ENCODE data around the gene RIMS1.
"Not testable (repeated sequence)": the region's sequence is repeated elsewhere in the genome, so short reads cannot be mapped to it uniquely, and the experiment has no call there.

Gene RIMS1

DNA sequence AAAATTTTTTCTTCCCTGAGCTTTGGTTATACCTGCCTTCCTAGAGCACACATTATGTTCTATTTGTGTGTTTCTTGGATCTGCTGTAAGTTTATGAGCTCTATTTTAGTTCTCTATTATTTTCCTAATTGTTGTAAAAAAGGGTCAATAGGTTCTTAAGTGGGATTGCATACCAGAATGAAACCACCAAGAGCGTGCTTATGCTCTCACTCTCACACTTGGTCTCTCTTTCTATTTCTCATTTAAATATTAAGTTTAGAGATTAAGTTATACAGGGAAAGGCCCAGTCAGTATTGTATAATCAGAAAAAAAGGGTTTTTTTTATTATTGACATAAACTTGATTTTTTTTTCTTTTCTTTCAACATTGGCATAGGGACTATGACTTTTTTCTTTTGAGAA lies 96.8 kb downstream of the RIMS1 start:
- DNase-seq (ENCODE audit: low read depth): no peak

DNA sequence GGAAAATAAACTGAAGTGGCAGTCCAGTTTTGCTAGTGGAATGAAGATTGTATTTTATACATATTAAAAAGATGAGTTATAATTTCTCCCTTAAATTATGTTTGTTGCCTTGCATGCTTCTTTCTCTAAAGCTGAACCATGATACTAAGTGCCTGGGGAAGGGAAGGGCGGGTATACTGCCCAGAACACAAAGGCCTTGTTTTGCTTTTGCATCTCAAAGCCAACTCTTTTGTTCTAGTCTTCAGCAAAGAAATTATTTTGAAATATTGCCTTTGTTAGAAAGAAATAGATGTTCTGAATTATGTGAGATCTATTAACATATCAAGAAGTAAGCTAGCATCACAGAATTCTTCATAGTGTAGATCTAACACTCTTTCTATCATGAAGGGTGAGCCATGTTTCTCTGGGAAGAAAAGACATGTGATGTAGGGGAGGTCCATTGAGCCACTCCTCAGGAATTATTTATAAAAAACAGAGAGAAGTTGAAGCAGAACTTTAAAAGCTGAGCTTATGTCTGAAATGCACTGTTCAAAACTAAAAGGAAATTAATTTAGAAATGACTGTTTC lies 108.4 kb downstream of the RIMS1 start:
- DNase-seq (ENCODE audit: low read depth): no peak

DNA sequence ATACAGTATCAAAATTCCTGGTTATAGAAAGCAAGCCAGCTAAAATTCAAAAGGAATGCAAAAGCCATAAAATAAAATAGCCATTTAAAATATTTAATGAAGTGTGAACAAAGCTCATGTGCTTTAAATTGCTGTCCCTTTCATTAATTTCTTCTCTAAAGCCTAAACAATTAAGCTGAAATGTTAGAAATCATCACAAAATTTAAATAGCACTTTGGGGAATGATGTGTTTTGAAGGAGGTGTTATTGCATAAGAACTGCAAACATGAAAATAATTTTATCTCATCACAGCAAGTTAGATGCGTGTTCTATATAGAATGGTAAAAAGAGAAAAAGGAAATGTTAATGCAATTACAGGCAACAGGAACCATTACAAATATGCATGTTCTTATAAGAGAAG lies 111.0 kb downstream of the RIMS1 start:
- no peak for DNase-seq (ENCODE audit: low read depth)

DNA sequence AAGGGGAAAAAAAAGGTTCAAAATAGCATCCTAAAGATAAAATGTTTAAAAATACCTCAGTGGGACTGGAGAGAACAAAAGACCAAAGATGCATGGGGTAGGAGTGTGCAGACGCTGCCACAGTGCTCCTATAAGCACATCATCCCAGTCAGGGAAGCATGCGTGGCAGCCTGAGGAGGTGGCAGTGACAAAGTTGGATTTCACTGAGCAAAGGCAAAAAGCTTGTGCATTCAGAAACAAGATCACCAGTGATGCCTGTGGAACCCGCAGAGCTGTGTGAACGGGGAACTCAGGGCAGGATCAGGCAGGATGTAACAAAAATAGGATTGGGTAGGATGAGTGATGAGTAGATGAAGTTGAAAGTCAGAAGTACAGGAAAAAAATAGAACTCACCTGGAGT lies 116.1 kb downstream of the RIMS1 start:
- DNase-seq (ENCODE audit: low read depth): no peak

DNA sequence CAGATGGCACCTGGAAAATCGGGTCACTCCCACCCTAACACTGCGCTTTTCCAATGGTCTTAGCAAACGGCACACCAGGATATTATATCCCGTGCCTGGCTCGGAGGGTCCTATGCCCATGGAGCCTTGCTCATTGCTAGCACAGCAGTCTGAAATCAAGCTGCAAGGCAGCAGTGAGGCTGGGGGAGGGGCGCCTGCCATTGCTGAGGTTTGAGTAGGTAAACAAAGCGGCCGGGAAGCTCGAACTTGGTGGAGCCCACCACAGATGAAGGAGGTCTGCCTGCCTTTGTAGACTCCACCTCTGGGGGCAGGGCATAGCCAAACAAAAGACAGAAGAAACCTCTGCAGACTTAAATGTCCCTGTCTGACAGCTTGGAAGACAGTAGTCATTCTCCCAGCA lies 120.2 kb downstream of the RIMS1 start:
- not testable (repeated sequence) for DNase-seq (ENCODE audit: low read depth)

DNA sequence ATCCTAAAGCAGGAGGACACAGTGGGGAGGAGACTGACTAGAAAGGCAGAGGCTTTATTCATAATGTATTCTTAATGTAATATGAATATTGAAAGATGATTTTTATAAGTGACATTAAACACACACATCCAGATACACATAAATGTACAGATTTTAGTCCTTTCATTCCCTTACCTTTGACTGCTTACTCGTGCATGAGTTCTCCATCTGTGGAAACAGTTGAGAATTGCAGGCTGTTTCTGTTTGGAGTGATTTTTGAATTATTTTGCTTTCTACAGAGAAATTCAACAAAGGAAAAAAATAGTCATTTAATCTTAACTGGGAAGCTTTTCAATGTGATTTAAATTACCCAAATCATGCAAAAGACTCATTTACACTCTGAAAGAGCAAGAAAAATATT lies 136.5 kb downstream of the RIMS1 start:
- no peak for DNase-seq (ENCODE audit: low read depth)

DNA sequence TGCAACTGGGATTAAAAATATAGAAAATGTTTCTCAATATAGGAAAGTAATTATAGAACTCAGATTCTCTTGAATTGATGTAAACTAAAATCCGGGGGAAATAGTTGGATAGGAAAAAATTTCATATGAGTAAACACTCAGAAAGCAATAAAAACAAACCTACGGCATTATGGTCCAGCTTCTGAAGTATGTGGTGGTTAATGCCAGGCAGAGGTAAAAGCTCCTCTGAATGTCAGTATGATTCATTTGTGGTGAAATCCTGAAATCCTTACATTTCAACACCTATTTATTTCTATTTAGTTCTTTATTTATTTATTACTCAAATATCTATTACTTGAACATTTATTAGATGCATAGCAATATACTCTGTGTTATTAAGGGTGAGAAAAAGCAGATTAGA lies 145.1 kb downstream of the RIMS1 start:
- DNase-seq (ENCODE audit: low read depth): no peak

DNA sequence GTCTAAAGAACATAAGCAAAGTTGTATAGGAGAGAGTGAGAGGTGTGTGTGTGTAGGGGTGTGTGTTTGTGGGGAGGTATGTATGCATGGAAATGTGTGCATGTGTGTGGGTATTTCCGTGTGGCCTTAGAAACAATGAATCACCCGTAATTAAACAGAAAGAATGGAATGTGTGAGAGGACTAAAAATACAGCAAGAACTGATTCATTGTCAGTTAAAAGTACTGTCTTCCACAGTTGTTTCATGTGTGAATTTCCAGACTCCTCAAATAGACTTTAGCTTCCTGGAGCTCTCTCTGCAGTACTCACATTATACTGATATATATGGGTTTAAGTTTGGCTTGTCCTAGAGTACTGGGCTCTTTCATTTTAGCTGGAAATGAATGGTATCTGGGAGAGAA lies 145.7 kb downstream of the RIMS1 start:
- DNase-seq (ENCODE audit: low read depth): no peak

DNA sequence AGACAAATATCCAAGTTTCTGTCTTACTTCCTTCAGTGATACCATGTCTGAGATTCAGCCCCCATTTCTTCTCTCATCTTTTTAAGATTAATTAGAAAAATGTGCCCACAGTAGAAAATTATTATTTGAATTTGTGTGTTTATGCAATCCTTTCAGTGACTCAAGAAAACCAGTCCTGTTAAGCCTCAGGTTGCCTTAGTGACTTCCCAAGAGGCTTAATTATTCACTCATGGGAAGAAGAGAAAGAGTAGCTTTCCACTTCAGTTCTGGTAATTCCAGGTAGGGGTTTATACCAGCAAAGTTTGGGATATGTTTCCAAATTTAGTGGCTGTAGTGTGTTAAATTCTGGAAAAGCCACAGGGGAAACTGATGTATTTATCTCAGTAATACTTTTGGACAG lies 149.1 kb downstream of the RIMS1 start:
- DNase-seq (ENCODE audit: low read depth): no peak

DNA sequence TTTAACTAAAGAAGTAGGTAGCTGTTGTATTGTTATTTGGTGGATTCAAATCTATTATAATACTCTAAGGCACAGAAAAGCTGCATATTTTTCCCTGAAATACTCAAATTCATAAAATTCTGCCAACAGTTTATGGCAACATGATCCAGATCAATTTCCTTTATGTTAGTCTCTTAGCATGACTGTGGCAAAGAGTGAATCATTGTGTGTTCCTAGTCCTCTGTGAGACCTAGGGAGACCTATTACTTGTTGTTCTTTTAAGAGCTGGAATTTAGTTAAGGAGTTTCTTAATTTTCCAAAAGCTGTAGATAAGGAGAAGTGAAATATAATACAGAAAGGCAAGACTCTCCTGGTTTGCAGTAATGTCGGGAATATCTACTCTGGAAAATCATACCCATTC lies 149.6 kb downstream of the RIMS1 start:
- DNase-seq (ENCODE audit: low read depth): no peak

DNA sequence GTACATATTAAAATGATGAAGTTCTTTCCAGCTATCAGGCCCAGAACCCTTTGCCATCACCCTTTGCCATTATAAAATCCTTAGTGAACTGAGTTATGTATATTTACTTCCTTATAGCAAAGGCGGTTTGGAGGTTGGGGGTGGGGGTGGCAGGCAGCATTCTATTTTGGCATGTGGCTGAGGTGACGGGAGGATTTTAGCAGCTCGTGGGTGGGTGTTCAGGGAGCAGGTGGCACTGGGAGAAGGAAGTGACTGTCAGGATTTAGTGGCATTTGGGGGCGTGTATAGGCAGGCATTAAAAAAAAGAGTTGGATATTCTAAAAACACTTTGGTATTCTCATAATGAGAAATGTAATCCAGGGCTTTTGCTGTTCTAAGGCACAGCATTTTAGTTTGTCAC lies 150.7 kb downstream of the RIMS1 start:
- no peak for DNase-seq (ENCODE audit: low read depth)

DNA sequence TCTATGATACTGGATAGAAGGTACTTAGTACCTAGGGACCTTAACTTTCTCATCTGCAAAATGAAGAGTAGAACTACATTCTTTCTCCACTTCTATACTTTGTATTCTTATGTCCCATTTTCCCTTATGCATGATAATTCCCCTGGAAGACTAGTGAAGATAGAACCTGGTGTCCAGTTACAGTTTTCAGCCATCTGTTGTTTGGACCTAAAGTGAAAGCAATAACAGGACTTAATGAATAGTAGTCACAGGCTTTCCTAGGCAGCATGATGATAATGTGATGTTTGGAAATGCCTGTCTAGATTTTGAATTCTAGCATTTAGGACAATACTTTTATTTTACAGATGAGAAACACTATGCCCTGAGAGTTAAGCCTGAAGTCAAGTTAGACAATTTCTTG lies 153.8 kb downstream of the RIMS1 start:
- DNase-seq (ENCODE audit: low read depth): no peak

DNA sequence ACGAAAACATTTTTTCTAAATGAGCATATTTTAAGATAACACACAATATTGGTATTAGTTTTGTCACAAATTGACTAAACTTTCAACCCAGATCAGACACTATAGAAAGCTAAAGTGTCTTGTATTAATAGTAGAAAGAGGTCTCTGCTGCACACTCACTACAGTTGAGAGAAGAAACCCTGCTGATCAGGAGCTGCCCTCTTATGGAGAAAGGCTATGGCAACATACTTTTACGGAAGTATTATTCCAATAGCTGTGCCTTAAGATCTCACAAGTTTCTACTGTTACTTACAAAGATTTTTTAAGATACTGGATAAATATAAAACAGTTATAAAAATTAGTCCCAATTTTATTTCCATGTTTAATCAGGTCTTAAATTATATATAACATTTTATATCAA lies 155.7 kb downstream of the RIMS1 start:
- no peak for DNase-seq (ENCODE audit: low read depth)

DNA sequence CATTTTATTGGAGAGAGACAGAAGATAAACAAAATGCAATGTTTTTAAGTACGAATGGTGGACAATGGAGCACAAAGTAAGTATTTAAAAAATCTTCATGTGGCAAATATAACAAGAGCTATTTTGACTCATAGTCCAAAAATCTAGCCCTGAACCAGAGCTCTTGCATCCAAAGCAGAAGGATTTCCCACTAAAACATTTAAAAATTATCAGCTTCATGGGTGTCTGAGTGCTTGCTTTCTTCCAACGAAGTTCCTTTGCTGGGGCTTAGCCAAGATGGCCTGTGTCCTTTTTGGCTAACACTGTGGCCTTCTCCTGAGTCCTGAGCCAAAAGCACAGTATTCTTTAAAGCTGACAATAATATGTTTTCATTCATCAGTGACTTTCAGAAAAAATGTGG lies 161.7 kb downstream of the RIMS1 start:
- DNase-seq (ENCODE audit: low read depth): no peak

DNA sequence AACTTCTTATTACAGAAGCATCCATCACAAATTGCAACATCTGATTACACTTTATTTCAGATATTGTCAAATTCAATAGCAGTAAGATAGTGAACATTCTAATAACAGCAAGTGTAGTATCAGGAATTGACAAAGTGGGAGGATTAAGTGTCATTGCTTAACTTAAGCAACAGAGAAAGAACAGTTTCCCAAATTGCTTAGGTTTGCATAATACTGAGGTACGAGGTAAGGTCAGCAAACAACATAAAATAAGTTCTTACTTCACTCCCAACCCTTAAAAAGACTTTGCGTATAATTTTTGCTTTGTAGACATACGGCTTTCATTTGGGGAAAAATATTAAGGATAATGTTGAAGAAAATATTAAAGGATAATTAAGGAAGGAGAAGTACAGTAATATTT lies 163.0 kb downstream of the RIMS1 start:
- DNase-seq (ENCODE audit: low read depth): no peak

DNA sequence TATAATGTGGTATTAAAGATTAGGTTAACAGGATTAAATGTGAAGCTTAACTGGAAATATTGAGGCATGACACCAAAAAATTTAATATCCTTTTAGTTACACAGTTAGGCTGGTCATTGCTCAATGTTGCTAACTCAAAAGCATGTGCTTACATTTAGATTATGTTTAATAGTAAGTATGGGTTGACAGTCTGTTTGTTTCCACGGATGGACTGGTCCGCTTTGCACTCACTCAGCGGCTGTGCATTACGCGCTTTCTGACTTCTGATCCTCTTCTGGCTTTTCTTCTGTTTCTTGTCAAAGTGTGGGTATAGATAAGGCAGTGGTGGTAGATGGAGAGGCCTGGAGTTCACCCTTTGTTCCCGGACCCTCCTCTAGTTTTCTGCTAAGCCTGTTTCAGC lies 174.9 kb downstream of the RIMS1 start:
- no peak for DNase-seq (ENCODE audit: low read depth)

DNA sequence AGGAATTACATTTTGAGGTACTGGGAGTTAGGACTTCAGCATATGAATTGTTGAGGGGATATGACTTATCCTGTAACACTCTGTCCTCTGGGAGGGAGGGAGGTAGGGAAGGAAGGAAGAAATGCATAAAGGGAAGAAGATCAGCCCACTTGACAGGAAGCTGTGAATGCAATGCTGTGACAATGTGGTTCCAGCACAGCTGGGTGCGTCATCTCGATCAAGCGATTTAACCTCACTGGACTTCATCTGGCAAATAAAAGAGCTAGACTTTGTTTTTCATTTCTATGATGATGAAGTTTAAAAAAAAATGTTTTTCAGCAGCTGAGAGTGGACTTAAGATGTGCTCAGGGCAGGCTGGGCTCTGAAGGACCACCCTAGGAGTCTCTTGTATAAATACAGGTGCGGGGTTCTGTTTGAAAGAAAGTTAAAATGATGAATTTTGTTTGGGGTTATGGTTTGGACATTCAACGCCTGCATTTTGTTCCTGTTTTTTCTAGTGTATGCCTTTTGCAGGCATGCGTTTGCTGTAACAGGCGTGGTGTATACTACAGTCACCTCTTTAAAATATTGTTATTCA lies 178.1 kb downstream of the RIMS1 start:
- no peak for DNase-seq (ENCODE audit: low read depth)

DNA sequence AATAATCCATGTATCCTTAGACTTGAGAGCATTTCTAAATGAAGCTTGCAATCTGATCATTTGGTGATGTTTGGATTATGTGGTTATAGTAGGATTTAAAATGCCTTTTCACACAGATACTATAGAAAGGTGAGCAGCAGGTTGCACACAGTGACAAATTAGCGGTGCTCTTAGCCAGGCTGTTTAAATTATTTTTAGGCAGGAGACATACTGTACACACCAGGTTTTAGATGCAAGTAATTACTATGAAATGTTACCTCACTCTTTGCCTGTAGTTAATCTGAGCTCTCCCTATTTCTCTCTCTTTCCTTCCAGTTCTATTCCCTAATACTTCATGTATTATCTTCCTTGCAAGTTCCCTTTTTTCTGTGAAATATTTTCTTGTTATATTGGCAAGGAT lies 191.7 kb downstream of the RIMS1 start:
- no peak for DNase-seq (ENCODE audit: low read depth)

DNA sequence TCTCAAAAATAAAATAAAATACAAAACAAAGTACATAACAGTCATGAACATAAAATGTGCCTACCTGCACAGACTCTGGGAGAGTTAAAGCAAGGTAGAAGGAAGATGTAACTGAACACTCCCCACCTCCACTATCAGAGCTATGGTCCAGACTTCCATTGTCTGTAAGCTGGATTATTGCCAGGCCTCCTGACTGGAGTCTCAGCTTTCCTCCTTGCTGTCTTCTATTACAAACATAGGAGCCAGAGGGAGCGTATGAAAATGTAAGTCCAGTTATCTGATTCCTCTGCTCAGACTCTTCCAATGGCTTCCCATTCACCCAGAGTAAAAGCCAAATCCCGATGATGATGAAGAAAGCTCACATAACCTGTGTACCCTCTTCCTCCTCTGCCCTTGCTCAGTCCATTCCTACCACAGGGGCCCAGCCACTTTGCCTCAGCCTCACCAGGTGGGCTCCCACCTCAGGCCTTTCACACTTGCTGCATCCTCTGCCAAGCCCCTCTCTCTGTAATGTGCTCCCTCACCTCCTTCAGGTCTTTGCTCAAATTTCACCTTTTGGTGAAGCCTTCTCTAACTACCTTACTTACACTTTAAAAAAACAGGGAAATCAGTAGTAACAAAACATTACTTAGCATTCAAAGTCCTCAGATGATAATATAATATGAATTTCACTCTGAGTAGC lies 194.1 kb downstream of the RIMS1 start:
- DNase-seq (ENCODE audit: low read depth): no peak

DNA sequence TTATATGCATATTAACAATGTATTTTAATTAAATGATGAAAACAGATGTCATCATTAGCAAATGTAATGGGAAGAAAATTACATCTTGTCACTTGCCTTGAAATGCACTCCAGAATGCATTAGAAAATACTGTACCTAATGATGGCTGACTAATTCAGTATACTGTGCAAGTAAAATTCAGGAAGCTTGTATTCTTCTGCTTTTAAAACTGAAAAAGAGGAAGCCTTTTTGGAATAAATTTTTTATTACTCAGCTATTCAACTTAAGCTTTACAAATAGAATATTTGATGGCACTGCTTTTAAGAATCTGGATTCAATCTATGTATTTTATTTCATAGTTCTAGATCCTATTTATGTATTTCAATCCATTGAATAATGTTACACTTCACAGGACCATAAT lies 195.5 kb downstream of the RIMS1 start:
- no peak for DNase-seq (ENCODE audit: low read depth)

DNA sequence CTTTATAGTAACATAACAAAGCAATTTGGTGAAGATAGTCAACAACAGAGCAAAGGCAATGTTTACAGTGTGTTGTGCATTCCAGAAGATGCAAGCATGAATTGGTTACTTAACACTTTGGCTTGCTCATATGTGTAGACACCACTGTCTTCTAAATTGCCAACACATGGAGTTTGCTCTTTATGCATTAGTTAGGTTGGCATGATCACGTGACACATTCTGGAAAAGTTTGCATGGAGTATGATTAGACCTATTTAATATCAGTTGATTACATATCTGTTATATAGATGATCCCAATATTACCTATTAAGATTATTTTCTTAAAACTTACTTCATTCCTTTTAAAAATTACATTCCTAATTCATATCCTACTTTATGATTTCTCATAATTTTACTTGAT lies 197.6 kb downstream of the RIMS1 start:
- DNase-seq (ENCODE audit: low read depth): no peak

DNA sequence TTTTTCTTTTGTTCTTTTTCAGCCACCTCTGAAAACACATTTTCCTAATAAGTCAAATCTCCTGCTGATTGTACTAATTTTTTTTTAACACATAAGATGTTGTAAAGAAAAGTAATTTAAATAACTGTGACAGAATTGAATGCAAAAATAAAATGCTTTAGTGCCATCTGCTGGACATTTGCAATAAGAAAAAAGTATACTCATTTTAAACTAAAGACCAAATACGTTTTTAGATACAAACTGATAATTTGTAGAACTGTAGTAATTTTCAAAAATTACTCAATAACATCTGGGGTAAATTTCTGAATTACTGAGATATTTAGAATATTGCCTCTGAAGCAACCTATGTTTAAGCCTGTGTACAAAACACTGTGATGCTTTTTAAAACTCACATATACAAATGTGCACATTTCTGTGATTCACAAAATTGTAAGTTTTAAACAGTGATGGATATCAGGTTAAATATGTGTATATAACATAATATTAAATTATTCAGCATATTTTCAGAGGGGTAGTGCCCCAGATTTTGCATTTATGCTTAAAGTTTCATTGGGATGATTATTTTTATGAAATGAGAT lies 198.7 kb downstream of the RIMS1 start:
- no peak for DNase-seq (ENCODE audit: low read depth)

DNA sequence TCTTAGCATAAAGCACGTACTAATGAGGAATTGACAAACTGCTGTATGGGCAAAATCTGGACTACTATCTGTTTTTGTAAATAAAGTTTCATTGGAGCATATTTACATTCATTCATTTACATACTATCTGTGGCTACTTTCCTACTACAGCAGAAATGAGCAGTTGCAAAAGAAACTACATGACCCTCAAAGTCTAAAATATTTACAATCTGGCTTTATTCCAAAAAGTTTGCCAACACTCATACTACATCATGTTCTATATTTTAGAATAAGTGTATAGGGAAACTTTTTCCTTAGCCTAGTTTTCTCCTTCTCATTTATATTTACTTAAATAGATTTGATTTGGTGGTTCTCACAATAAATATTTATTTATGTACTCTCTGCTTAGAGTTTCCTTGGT lies 208.2 kb downstream of the RIMS1 start:
- DNase-seq (ENCODE audit: low read depth): no peak

DNA sequence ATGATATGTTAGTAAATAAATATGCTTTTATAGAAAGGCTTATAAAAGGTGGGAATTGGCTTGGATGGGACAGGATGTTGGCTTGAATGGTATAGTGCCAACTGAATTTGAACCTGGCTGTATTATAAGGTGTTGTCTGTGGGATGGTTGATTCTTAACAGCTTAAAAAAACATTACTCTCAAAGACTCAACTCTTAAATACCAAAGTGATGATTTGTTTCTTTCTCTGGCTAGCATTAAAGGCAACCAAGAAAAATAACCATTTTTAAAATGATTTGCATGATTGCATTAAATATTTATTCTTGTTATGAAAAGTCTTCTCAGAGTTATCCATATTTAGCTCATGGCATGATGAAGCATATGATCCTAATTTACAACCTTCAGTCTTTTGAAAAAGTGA lies 216.2 kb downstream of the RIMS1 start:
- DNase-seq (ENCODE audit: low read depth): no peak
